Activated CD8-positive, alpha-beta memory T cell treated with anti-CD3 and anti-CD28 coated beads for 24 hours (primary cell): Measurements from ENCODE around the gene ANK2.

Experiments
- DNase-seq: peaks from one replicate; pipeline ENCODE4 v3.0.0-alpha.2; 2020

The ANK2 gene

GRCh38 chr4:113356453-113356852 lies 307.0 kb downstream of the ANK2 start:
- DNase-seq, result no peak

- DNase-seq, result no peak
Measured at GRCh38 chr4:113358784-113359183, 309.3 kb downstream of the ANK2 start.

GRCh38 chr4:113365377-113365776 lies 315.9 kb downstream of the ANK2 start:
- DNase-seq, result no peak

- DNase-seq, result no peak
Measured at GRCh38 chr4:113368056-113368455, 318.6 kb downstream of the ANK2 start.

- DNase-seq, result no peak
Measured at GRCh38 chr4:113371111-113371510, 321.7 kb downstream of the ANK2 start.

- DNase-seq, result no peak
Measured at GRCh38 chr4:113375964-113376666, 326.7 kb downstream of the ANK2 start.

- DNase-seq, result no peak
Measured at GRCh38 chr4:113378836-113379235, 329.4 kb downstream of the ANK2 start.

GRCh38 chr4:113382704-113383103 lies 333.3 kb downstream of the ANK2 start:
- no peak for DNase-seq

- DNase-seq, result no peak
Measured at GRCh38 chr4:113383111-113383785, 333.8 kb downstream of the ANK2 start.

- no peak for DNase-seq
Measured at GRCh38 chr4:113384600-113384999, 335.1 kb downstream of the ANK2 start.

GRCh38 chr4:113385281-113385899 lies 335.9 kb downstream of the ANK2 start:
- no peak for DNase-seq

GRCh38 chr4:113389160-113389559 lies 339.7 kb downstream of the ANK2 start:
- DNase-seq, result no peak

GRCh38 chr4:113390850-113391249 lies 341.4 kb downstream of the ANK2 start:
- DNase-seq, result no peak

- no peak for DNase-seq
Measured at GRCh38 chr4:113394108-113394729, 344.8 kb downstream of the ANK2 start.

- peak; percentile 63 for DNase-seq
Measured at GRCh38 chr4:113394730-113395530, 345.5 kb downstream of the ANK2 start.

- DNase-seq, result no peak
Measured at GRCh38 chr4:113397114-113397701, 347.8 kb downstream of the ANK2 start.

- DNase-seq, result no peak
Measured at GRCh38 chr4:113398441-113399143, 349.1 kb downstream of the ANK2 start.

GRCh38 chr4:113404167-113404571 lies 354.7 kb downstream of the ANK2 start:
- no peak for DNase-seq

GRCh38 chr4:113404841-113405240 lies 355.4 kb downstream of the ANK2 start:
- DNase-seq, result no peak

GRCh38 chr4:113405874-113406722 lies 356.6 kb downstream of the ANK2 start:
- no peak for DNase-seq

- no peak for DNase-seq
Measured at GRCh38 chr4:113406723-113407016, 357.2 kb downstream of the ANK2 start.
